GM21619 (cell line): ENCODE data around the gene TIAM2.
A peak's percentile ranks its signal among the peaks of the same experiment; 100 is the strongest.

Source experiments
- ATAC-seq: cut with Tn5 transposase; IDR thresholded peaks from one replicate; pipeline ENCODE4 v1.9.1; 2021; ENCODE audit not compliant: unreplicated experiment

The TIAM2 gene

GRCh38 chr6:155123520-155123919 is 128.4 kb downstream of the TIAM2 start:
- no peak for ATAC-seq

- ATAC-seq: no peak
Observed at GRCh38 chr6:155125906-155126305, 130.8 kb downstream of the TIAM2 start.

- peak; percentile 79 for ATAC-seq
Observed at GRCh38 chr6:155126727-155127439, 131.8 kb downstream of the TIAM2 start.

- ATAC-seq: no peak
Observed at GRCh38 chr6:155128977-155129376, 133.9 kb downstream of the TIAM2 start.

GRCh38 chr6:155129744-155130143 is 134.6 kb downstream of the TIAM2 start:
- no peak for ATAC-seq

- ATAC-seq: no peak
Observed at GRCh38 chr6:155130161-155130853, 135.2 kb downstream of the TIAM2 start.

- ATAC-seq: no peak
Observed at GRCh38 chr6:155132617-155133016, 137.5 kb downstream of the TIAM2 start.

- ATAC-seq: no peak
Observed at GRCh38 chr6:155141002-155141401, 145.9 kb downstream of the TIAM2 start.

GRCh38 chr6:155141512-155141911 is 146.4 kb downstream of the TIAM2 start:
- ATAC-seq: no peak

GRCh38 chr6:155142168-155143028 is 147.3 kb downstream of the TIAM2 start:
- no peak for ATAC-seq

GRCh38 chr6:155143029-155143577 is 148.0 kb downstream of the TIAM2 start:
- no peak for ATAC-seq

GRCh38 chr6:155143578-155144106 is 148.5 kb downstream of the TIAM2 start:
- ATAC-seq: no peak

GRCh38 chr6:155146205-155146604 is 151.1 kb downstream of the TIAM2 start:
- ATAC-seq: no peak

- no peak for ATAC-seq
Observed at GRCh38 chr6:155147958-155148663, 153.0 kb downstream of the TIAM2 start.

- ATAC-seq: no peak
Observed at GRCh38 chr6:155150967-155151671, 156.0 kb downstream of the TIAM2 start.

- ATAC-seq: no peak
Observed at GRCh38 chr6:155152211-155153076, 157.3 kb downstream of the TIAM2 start.

GRCh38 chr6:155154158-155154830 is 159.2 kb downstream of the TIAM2 start:
- no peak for ATAC-seq

- no peak for ATAC-seq
Observed at GRCh38 chr6:155155787-155156447, 160.8 kb downstream of the TIAM2 start.
